Measurements from ENCODE around the gene GLI3. TPM values are rescaled to one million over a fixed set of nuclear protein-coding genes. Genes with fewer than 3 reads are reported as not detected.

The GLI3 gene
- total RNA-seq, 1 experiment from 2014 or later: 45.0 TPM

- no peak; the same call in 2 of the 3 replicates for TF ChIP-seq CTCF (conservative IDR thresholded peaks at IDR 0.05)
- Histone ChIP-seq H3K14ac (ENCODE audit: insufficient read depth, low read length) (no peak overlapping the region), H2BK15ac (ENCODE audit: low read depth, low read length) (no peak overlapping the region), H2BK20ac (ENCODE audit: low read depth, low read length, poor library complexity, severe bottlenecking) (no peak overlapping the region), H3K79me1 (ENCODE audit: insufficient read depth, low read depth, low read length, poor library complexity, severe bottlenecking) (no peaks in the 10 kb centered on the region), H2BK5ac (ENCODE audit: insufficient read length, low read length) (no peak overlapping the region), H4K91ac (ENCODE audit: insufficient read length, low read depth, low read length) (no peak overlapping the region), H3K23ac (ENCODE audit: insufficient read length, low read depth, low read length) (no peak overlapping the region), H3K23me2 (ENCODE audit: insufficient read length, low read depth, low read length, poor library complexity, severe bottlenecking) (no peaks in the 10 kb centered on the region), H3K4ac (ENCODE audit: low read depth, low read length) (no peak overlapping the region), H4K20me1 (ENCODE audit: control insufficient read depth, insufficient read depth, insufficient read length) (no peaks in the 10 kb centered on the region), H3K4me2 (ENCODE audit: insufficient read depth, insufficient read length, low read length) (no peak overlapping the region), H2BK12ac (ENCODE audit: insufficient read length, low read depth, low read length) (no peak overlapping the region), H3K79me2 (ENCODE audit: insufficient read depth, low read length) (no peaks in the 10 kb centered on the region), H4K5ac (ENCODE audit: insufficient read length, low read depth, low read length) (no peak overlapping the region), H3K18ac (ENCODE audit: insufficient read length, low read depth, low read length) (no peak overlapping the region), H2AK5ac (ENCODE audit: insufficient read length, low read length) (no peak overlapping the region), H3K27me3 (ENCODE audit: insufficient read depth, low read length) (no peaks in the 10 kb centered on the region), H3K9me3 (ENCODE audit: control insufficient read depth, low read depth, low read length) (no peaks in the 10 kb centered on the region), H3K9ac (ENCODE audit: extremely low read depth, insufficient read length, low read length) (no peak overlapping the region), H2AFZ (ENCODE audit: low read length) (no peak overlapping the region), H4K8ac (replicated peaks; ENCODE audit: insufficient read length, low read depth, low read length) (no peak overlapping the region), H3K4me1 (ENCODE audit: insufficient read depth, low read length) (no peaks in the 10 kb centered on the region), H3K27ac (ENCODE audit: insufficient read length, low read depth, low read length) (no peak overlapping the region), H2BK120ac (ENCODE audit: low read depth, low read length, poor library complexity, severe bottlenecking) (no peak overlapping the region), H3T11ph (ENCODE audit: low read length) (no peak overlapping the region), H3K56ac (ENCODE audit: insufficient read length, low read depth, low read length) (no peak overlapping the region)
- DNase-seq: no peak
- H3K4me1 Mint-ChIP-seq: peaks cover 12 to 16% of the 10 kb centered on the region in 2 experiments
- no peak overlapping the region for H3K27ac Mint-ChIP-seq
- no peaks in the 10 kb centered on the region for H3K9me3 Mint-ChIP-seq
- H3K36me3 Mint-ChIP-seq (ENCODE audit: insufficient read depth in 1 of 3, low read depth in 3 of 3): peaks cover 10 to 25% (median 16%) of the 10 kb centered on the region in 3 experiments; a peak in 6 of 7 replicates
- no CpG with 5 or more reads among the region's 4 CpGs for WGBS (ENCODE audit: extremely low coverage, insufficient read length, low lambda C conversion rate)
- H3K27me3 Mint-ChIP-seq (ENCODE audit: low read depth): no peaks in the 10 kb centered on the region
- H3K4me3 Mint-ChIP-seq: no peak overlapping the region
These were observed 262.0 kb downstream of the GLI3 start for GRCh38 chr7:41974870-41975557.
